Stimulated activated naive CD4-positive, alpha-beta T cell treated with Interleukin-2 at 50 U/mL for 16 hours (primary cell): ENCODE results near the gene DDX41.

Experiments
- DNase-seq: peaks from one replicate; lab custom pipeline; 2025; lab: John Stamatoyannopoulos, UW

Gene DDX41

DNA sequence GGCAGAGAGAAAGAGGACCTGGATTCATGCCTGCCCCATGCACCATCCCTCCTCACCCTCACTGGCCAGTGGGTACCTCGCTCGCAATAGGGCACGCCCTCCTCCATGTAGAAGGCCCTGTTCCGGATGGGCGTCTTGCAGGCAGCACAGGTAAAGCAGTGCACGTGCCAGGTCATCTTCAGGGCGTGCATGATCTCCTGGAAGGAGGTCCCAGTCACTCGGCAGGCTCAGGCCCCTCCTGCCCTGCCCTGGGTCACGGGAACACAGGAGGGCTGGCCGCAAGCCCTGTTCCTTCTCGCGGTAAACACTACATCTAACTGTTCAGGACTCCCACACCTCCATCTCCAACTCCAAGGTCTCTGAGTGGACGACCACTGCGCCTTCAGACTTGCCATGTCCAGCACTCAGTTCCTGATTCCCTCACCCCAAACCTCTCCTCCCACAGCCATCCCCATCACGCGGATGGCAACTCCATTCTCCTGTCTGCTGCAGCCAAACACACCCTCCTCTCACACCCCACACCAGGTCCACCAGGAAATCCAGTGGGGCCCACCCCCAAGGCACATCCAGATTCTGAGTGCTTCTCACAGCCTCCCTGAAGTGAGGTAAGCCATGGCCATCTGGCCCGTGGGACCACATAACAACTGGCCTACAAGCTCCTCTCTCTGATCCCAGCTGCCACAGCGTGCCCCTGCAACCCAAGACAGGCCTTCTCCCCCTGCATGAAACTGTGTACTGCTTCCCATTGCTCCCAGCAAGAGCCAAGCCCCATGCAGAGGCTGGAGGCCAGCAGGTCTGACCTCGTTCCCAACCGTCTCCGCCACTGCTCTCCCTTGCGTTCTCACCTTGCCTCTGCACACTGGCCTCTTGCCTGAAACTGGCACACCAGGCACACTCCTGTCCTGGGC is 32.5 kb downstream of the DDX41 start:
- DNase-seq = no peak

DNA sequence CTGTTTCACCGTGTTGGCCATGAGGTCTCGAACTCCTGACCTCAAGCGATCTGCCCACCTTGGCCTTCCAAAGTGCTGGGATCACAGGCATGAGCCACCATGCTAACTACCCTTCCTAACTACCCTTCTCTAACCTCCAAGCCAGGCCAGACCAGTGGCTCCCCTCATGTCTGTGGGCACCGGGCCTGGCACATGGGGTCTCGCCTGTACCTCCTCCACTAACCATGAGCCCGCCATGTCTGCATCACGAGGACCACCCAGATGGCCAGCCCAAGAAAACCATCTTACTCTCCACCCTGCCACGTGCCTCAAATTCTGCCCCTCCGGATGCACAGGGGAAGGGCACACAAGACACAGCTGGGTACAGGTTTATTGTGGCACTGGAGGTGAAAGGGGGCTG is 33.7 kb downstream of the DDX41 start:
- DNase-seq = no peak

DNA sequence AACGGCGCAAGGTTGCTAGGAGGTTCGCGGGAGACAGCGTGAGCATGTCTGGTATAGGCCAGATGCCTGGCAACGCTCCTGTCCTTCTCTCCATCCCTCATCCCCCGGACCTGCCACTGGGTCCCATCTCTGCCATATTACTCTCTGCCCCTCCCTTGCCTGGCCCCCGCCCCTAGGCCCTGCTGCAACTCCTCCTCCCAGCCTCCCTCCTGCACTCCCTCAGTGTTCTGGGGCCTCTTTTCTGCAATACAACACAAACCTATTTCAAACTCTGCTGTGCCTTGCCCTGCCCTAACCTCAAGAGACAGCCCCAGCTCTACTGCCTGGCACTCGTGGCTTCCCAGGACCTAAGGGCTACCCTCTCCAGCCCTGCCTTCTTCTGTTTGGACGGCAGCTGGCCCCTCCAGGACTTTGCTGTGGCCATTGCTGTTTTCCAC is 34.4 kb downstream of the DDX41 start:
- no peak for DNase-seq

DNA sequence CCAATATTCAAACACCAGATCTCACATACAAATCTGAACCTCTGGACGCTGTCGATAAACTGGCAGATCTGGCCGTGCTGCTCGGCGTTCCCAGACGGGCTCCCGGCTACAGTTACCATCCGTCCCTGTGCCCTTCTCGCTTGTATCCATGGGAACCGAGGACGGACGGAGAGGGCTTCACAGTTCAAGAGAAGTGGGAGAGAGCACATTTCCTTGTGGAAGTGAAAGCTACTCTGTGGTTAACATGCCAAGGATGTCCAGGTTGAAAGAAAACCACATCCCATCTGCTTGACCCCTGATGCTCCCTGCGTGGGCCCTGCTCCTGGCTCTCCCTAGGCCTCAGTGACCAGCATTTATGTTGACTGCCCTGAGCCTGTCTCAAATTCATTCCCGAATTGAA is 37.0 kb downstream of the DDX41 start:
- no peak for DNase-seq

DNA sequence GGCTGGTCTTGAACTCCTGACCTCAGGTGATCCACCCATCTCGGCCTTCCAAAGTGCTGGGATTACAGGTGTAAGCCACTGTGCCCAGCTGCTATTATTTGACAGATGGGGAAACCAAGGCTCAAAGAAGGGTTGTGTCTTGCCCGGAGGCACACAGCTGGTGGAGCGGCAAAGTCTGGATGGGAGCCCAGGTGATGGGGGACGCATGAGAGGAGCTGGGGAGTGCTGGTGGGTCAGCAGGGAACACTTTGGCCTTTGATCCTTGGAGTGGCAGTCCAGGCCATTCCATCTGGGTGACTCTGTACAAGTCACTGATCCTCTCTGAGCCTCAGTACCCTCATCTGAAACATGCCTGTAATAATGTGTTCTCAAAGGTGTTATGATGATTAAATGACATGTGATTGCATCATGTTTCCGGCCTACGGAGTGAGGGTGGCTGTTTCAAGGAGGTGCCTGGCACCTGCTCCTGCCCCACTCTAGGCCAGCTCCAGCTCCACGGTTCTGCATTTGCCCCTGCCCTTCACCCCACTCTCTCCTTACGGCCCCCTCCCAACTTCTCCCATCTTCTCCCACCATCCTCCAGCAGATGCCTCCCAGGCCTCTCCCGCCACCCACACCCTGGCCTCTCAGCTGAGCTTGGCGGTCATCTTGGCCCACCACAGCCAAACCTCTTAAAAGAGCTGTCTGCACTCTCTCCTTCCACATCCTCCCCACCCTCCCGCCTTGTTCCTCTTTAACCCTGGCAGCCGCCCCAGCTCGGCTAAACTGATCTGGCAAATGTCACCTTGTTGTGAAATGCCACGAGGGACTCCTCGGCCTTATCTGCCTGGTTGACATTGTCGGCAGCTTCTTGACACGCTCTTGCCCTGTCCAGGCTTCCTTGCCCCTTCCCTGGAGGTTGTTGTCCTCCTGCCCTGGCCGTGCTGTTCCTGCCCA is 37.8 kb downstream of the DDX41 start:
- DNase-seq = peak; percentile 24

DNA sequence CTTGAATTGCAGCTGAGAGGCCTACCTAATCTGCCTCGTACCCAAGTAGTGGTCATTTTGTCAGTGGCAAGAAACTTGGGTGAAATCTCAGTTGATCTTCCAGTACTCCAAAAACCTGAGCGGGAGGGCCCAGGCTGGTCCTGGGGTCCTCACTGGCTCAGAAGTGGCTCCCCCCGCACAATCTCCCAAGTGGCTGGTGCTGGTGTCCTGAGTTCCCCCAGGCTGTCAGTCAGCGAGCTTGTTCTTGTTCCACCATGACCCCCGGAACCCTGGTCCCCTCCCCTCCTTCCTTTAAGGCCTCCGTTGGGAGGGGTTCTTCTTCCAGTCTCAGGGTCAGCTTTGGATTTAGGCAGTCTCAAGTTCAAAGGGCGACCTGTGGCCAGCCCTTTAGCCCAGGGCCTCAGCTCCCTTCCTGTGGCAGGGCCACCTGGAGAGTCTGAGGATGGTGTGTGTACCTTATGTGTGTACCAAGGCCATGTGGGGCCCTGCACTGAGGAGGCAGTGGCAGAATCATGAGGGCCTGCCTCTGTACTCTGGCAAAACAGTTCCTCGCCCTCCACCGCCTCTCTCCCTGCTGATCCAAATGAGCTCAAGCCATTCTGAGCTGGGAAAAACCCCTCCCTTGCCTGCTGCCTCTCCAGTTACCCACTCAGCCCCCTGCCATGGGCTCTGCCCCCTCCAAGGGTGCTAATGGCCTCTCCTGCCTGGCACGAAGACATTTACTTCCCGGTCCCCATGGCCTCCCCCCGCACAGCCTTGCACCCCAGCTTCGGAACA is 38.9 kb downstream of the DDX41 start:
- DNase-seq = no peak

DNA sequence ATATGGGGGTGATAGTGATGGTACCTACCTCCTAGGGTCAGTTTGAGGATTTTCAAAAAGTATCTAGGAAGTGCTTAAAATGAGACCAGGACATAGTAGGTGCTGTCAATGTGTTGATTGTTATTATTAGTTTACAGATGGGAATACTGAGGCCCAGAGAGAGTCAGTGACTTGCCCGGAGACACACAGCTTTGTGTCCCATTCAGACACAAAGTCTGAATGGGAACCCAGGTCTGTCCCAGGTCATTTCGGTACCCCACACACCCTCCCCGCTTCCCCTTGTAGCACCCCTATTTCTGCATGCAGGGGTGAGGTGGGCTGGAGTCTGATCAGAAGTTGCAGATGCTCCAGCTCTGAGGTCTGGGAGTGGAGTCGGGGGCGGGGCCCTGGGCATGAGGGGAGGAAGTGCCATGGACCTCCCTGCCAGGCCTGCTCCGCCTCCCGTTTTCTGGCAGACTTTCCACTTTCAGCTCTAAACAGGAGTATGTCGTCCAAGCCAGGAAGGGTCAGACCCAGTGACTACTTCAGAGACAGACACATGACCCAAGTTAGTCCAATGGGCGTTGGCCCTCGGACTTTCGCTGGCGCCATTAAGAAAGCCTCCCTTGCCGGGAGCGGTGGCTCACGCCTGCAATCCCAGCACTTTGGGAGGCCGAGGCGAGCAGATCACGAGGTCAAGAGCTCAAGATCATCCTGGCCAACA is 40.1 kb downstream of the DDX41 start:
- DNase-seq = no peak

DNA sequence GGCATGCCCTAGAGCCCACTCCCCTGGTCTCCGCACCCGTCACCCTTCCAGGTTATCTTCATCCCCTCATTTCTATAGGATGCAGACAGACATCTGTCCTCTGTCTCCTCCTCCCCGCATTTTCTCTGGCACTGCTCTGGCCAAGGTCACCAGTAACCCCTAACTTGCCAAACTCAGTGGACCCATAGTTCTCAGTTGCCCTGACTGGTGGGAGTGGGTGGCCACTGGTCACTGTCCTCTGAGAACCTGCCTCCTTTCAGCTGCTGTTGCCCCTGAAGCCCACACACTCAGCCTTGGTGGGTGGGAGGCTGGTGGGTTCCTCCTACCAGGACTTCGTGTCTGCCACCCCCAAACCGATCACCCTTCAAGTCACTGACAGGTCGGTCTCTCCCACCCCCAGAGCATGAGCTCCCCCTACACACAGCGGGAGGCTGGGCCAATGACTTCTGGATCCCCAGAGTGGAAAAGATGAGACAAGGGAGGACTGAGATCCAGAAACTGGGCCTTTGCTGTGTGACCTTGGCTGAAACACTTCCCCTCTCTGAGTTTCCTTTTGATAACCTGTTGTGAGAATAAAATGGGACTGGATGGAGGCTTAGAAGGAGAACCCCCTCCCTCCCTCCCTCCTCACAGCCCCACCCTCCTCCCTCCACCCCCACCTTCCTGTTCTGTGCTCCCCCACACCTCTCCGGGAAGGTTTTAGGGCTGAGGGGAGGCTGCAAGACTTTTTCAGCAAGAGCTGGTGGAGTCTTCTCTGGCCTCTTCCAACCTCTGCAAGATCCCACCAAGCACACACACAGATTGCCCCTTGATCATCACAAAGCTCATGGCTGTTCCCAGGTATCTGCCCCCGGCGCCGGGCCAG is 41.0 kb downstream of the DDX41 start:
- no peak for DNase-seq

DNA sequence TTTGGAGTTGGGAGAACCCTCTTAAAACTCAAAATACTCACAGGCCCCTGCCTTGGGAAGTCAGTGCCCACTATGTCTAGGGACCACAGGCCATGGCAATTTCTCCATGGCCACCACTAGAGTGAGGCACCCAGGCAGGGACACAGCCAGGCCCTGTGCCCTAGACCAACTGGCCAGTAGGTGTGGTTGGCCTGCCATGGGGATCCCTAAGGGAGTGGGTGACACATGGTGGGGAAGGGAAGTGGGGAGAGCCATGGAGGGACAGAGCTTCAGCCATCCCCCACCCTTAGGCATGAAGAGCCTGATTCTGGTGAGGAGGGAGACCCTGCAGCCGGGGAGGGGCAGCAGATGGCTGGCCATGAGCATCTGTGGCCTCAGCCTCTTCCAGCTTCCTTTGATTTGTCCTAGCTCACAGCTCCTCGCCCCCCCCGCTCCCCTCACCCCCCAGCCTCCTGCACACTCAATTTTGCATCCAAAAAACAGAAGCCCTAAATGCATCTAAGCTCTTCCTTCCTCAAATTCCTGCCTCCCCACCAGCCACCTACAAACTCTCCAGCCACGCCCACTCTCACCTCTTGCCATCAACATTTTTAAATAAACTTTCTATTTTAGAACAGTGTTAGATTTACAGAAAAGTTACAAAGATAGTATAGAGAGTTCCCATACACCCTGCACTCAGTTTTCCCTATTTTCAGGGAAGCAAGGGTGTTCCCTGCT is 41.8 kb downstream of the DDX41 start:
- no peak for DNase-seq

DNA sequence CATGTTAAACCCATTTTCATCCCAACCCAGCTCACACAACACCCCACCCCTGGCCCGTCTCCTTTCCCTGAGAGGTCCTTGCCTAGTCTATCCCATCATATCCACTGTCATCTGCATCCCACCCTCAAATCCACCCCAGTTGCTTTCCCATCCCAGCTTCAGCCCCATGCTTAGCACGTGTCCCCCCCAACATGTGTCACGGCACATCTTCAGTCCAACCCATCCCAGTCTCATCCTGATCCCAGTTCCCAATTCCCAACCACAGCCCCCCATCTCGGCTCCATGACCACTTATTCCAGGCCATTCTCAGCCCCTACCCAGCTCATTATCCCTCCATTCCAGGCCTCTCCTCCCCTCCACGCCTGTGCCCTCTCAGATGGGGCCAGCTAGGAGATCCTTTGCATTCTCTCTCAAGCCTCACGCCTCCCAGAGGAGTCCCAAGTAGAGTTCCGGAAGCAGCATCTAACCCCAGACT is 42.7 kb downstream of the DDX41 start:
- DNase-seq = no peak

DNA sequence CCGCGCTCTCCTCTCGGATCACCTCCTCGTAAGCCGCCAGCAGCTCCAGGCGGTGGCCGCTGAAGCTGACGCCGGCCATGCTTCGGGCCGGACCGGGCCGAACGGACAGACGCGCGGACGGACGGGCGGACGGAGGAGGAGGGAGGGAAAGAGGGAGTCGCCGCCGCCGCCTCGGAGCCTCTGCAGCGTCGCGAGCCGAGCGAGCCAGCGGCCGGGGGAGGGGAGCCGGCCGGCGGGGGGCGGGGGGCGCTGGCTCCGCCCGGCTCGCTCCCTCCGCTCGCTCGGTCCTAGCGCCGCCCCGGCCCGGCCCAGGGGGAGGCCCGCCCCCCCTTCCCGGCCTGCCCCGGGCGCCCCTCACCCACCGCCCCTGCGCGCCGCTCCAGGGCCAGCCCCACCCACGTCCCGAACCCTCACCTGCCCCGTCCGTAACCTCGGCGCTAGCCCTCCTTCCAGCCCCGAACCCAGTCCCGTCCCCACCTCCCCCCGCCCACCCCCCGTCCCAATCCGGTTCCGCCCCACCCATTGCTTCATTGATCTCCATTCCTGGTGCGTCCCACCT is 43.2 kb downstream of the DDX41 start, which contains the start of gene DBN1:
DBN1 (minus strand) TSS at position 192 of the 559 bp plus-strand sequence; CDS start at position 79, 113 bp downstream.
- DNase-seq = no peak

DNA sequence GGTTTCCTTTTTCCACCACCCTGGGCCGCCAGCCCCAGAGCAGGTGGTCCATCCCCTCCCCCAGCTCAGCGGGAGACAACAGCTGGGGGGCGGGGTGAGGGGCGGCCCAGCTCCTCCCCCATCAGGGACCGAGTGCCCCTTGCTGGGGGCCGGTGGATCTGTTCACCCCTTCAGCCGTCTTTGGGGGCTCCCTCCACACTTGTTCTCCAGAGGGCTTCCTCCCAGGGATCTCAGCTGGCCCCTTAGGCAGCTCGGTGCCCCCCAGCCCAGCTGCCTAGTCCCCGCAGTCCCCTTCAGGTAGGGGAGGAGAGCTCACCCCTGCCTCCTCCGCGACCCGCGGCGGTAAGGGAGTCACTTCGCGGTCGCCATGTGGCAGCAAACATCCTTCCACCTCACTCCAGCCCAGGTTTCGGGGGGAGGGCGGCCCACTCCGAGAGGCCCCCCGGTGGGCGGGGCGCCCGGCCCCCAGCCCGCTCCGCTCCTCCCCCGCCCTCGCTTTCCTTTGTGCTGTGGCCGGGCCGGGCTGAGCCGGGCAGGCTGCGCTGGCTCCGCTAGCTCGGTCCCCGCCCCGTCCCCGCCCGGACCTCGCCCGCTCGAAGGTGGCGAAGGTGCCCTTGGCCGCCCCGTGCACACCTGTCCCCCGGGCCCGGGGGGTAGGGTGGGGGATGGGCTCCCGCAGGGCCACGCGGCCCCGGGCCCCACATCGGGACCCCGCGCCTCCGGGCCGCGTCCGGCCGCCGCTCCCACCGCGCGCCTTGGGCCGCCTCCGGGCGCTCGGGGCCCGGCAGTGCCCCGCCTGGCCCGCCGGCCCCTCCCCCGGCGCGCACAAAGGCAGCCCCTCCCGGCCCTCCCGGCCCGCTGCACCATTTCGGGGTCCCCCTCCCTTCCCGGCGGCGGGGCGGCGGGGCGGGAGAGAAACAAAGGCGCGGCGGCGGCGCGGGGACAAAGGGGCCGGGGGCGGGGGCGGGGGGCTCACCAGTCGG is 44.0 kb downstream of the DDX41 start:
- peak; percentile 43 for DNase-seq

DNA sequence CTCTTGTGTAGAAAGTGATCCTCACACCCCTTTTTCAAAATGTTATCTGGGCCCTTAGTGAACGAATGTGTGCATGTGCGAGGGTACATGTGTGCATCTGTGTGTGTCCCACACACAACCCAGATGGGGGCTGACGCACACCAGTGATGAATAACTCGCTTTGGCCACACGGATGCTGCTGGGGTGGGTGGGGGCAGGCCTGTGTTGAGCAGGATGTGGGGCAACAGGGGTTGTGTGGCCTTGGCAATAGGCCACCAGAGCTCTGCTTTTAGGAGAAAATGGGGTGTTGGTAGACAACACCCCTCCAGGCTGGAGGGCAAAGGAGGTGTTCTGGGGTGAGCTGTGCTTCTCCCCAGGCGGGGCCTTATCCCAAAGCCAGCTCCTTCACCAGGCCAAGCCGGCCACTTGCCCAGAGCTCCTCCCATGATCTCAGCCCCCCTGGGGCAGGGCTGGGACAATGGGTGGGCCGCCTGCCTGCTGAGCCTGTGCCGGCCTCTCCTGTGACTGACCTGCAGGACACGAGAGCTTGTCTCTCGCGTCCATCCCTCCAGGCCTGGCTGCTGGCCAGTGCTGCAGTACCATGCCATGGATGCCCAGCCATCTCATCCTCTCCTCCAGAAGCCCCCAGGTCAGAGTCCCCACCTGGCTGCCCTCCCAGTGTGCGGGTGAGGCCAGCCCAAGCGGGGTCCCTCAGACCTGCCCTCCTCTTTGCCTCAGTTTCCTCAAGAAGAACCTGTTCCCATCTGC is 45.0 kb downstream of the DDX41 start:
- no peak for DNase-seq

DNA sequence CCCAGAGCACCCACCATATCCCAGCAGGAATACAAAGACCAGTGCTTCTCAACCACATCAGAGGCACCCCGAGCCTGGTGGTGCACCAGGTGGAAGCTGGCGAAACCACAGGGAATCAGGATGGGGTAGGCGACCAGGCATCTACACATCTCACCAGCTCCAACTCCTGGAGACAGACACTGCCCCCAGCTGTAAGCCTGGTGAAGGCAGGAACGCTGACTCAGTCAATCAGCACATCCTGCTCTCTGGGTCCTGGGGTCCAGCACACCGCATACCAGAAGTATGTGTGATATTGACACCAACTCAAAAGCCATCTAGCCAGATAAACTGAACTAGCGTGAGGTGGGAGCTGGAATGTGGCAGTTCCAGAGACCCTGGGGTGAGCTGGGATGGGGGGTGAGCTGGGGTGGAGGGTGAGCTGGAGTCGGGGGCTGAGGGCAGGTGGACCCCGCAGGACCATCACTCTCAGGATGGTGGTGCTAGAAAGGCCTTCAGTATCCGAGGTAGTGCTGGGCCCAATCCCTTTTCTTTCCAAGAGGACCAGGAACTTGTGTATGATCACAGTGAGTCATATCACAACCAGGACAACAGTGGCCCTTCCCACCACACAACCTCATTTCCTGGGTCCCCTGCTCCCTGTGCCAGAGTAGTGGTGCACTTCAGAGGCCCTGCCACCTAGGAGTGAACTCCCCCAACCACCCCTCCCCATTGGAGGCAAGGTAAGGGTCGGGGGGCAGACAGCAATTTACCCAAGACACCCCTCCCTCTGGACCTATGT is 45.8 kb downstream of the DDX41 start:
- no peak for DNase-seq

DNA sequence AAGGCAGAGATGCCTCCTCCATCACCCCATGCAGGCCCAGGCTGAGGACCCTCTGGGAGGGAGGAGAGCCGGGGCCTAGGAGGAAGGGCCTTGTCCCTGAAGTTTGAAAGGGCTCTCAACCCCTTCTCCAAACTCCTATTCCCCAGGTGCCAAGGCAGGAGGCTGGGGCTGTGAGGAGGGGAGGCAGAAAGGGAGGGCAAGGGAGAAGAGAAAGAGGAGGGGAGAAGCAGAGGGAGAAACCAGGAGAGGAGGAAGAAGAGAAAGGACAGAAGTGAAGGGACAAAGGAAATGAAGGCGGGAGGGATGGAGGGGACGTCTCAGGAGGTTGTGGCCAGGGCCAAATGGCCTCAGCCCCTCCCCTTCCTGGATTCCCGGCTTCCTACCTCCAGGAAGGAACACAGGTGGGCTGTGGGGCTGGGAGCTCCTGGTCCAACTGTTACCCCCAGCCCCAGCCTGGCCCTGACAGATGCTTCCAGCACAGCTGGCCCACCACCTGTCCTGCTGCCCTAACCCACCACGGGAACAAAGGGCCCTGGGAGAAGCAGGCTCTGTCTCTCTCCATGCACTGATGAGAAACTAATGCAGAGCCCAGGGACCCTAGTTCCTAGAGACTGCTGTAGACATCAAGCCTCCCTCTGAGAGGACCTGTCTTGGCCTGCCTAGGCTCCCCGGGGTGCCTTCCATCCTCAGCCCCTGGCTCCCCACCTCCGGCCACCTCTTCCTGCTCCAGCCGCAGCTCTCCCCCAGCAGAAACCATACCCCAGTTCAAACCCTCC is 46.8 kb downstream of the DDX41 start:
- no peak for DNase-seq
